HFFc6 (cell line): Measurements from ENCODE around the gene PLEKHN1. TPM values are rescaled to one million over a fixed set of nuclear protein-coding genes. Genes with fewer than 3 reads are reported as not detected.

ENCODE experiments used
- DNase-seq: peaks from one replicate; pipeline ENCODE4 v3.0.0-alpha.2; 2018
- H3K27ac Mint-ChIP-seq: 2 replicates; pipeline ENCODE4 v1.8.0; 2020; ENCODE audit warnings: mild to moderate bottlenecking, mixed read lengths
- H3K27me3 Mint-ChIP-seq: 2 replicates; pipeline ENCODE4 v1.8.0; 2021; ENCODE audit warnings: mild to moderate bottlenecking, moderate library complexity, mixed read lengths; ENCODE audit not compliant: insufficient read depth
- H3K36me3 Mint-ChIP-seq: 2 replicates; pipeline ENCODE4 v1.8.0; 2021; ENCODE audit warnings: low read depth, mixed read lengths
- H3K4me1 Mint-ChIP-seq: 2 replicates; pipeline ENCODE4 v1.8.0; 2020; ENCODE audit warnings: low read depth, mixed read lengths
- H3K4me3 Mint-ChIP-seq: 2 replicates; pipeline ENCODE4 v1.8.0; 2020; ENCODE audit warnings: mild to moderate bottlenecking, moderate library complexity, mixed read lengths
- H3K9me3 Mint-ChIP-seq: 2 replicates; pipeline ENCODE4 v1.8.0; 2020; ENCODE audit warnings: mild to moderate bottlenecking, mixed read lengths
- CTCF ChIP-seq: fragments of 200-600 bp; sonication (generic); IDR thresholded peaks from 2 replicates; pipeline ENCODE4 v1.5.0; 2021; ENCODE audit warnings: antibody characterized with exemption, mild to moderate bottlenecking
- total RNA-seq, 6 experiments: library from RNA; stranded (reverse); fragmentation: NEBNext Ultra II Directional; extraction: Animal tissue kit (Norgen Biotek cat#: 25700); gene quantifications; 2 replicates in 1 of 6; 3 replicates in 5 of 6; pipeline ENCODE4 v1.2.3, GENCODE V29; 2021

PLEKHN1 gene
- total RNA-seq, 6 experiments from 2014 or later, result 5.2 to 6.9 (median 6.0) TPM

GRCh38 chr1:999725-1000356 lies 33.6 kb downstream of the PLEKHN1 start, which contains the start of gene HES4:
Gene HES4 (minus strand): TSS chr1:1000097. CDS start chr1:999973, 124 bp downstream.
- peak within 1 kb of the TSS; percentile 83 for H3K4me3 Mint-ChIP-seq
- no peaks in the 10 kb centered on the region for H3K9me3 Mint-ChIP-seq
- peaks cover 16% of the 10 kb centered on the region for H3K4me1 Mint-ChIP-seq
- DNase-seq, result peak; percentile 88
- H3K27me3 Mint-ChIP-seq, result peaks cover 5% of the 10 kb centered on the region
- H3K36me3 Mint-ChIP-seq, result no peaks in the 10 kb centered on the region
- peak within 1 kb of the TSS; percentile 93 for H3K27ac Mint-ChIP-seq
- TF ChIP-seq CTCF, result no peak; the same call in 1 of the 2 replicates

- Mint-ChIP-seq H3K4me1 (peaks cover 22% of the 10 kb centered on the region), H3K27ac (peak overlapping the region; percentile 93), H3K36me3 (no peaks in the 10 kb centered on the region), H3K4me3 (peak overlapping the region; percentile 83), H3K9me3 (no peaks in the 10 kb centered on the region), H3K27me3 (peaks cover 4% of the 10 kb centered on the region; the same call in 1 of the 2 replicates)
- TF ChIP-seq CTCF, result no peak
- DNase-seq, result peak; percentile 80
Observed at GRCh38 chr1:1000357-1001056, 34.2 kb downstream of the PLEKHN1 start.

- Mint-ChIP-seq H3K36me3 (no peaks in the 10 kb centered on the region), H3K27me3 (peaks cover 4% of the 10 kb centered on the region; the same call in 1 of the 2 replicates), H3K27ac (peak overlapping the region; percentile 93)
Observed at GRCh38 chr1:1001057-1001783, 34.9 kb downstream of the PLEKHN1 start.

GRCh38 chr1:1003618-1004419 lies 37.5 kb downstream of the PLEKHN1 start:
- Mint-ChIP-seq H3K4me3 (no peak overlapping the region), H3K9me3 (no peaks in the 10 kb centered on the region), H3K27ac (no peak overlapping the region), H3K27me3 (peaks cover 4% of the 10 kb centered on the region; the same call in 1 of the 2 replicates), H3K36me3 (no peaks in the 10 kb centered on the region), H3K4me1 (peaks cover 17% of the 10 kb centered on the region)
- TF ChIP-seq CTCF, result no peak
- no peak for DNase-seq

More at GRCh38 chr1:1001057-1001783, 34.9 kb downstream of the PLEKHN1 start:
- DNase-seq, result no peak
- Mint-ChIP-seq H3K9me3 (no peaks in the 10 kb centered on the region), H3K4me3 (peak overlapping the region; percentile 83), H3K4me1 (peaks cover 17% of the 10 kb centered on the region)
- no peak for TF ChIP-seq CTCF

GRCh38 chr1:1004420-1004779 lies 38.1 kb downstream of the PLEKHN1 start:
- no peak overlapping the region for H3K4me3 Mint-ChIP-seq
- peaks cover 17% of the 10 kb centered on the region for H3K4me1 Mint-ChIP-seq
- no peaks in the 10 kb centered on the region for H3K9me3 Mint-ChIP-seq
- no peak for DNase-seq
- H3K36me3 Mint-ChIP-seq, result no peaks in the 10 kb centered on the region
- H3K27me3 Mint-ChIP-seq, result peaks cover 4% of the 10 kb centered on the region; the same call in 1 of the 2 replicates
- H3K27ac Mint-ChIP-seq, result no peak overlapping the region
- no peak for TF ChIP-seq CTCF
